Breast epithelium (tissue), 4 donors: Measurements from ENCODE around the gene MGST2. TPM values are rescaled to one million over a fixed set of nuclear protein-coding genes. Genes with fewer than 3 reads are reported as not detected.
"Not testable (repeated sequence)": the region's sequence is repeated elsewhere in the genome, so short reads cannot be mapped to it uniquely, and the experiment has no call there.

Source experiments
- DNase-seq, 2 donors: peaks; one replicate each; pipeline ENCODE4 v3.0.0-alpha.2; 2019; ENCODE audit warnings: low spot score in 2 of 2
- H3K27ac ChIP-seq, 2 donors: fragments of 200-600 bp; sonication (generic) in 1 of 2; one replicate each; pipeline ENCODE4 v1.5.1; 2016 to 2019; ENCODE audit warnings: mild to moderate bottlenecking in 1 of 2
- H3K27me3 ChIP-seq, 2 donors: fragments of 200-600 bp; sonication (generic) in 1 of 2; one replicate each; pipeline versions ENCODE4 v1.5.1 to v1.6.0; 2017 to 2019; ENCODE audit warnings: control low read depth in 1 of 2, mild to moderate bottlenecking in 1 of 2
- H3K36me3 ChIP-seq: fragments of 200-600 bp; one replicate; pipeline ENCODE4 v1.5.1; 2019
- H3K4me1 ChIP-seq, 2 donors: fragments of 200-600 bp; sonication (generic); one replicate each; pipeline ENCODE4 v1.5.1; 2016 to 2019; ENCODE audit warnings: control low read depth in 1 of 2
- H3K4me3 ChIP-seq, 3 donors: fragments of 200-600 bp; sonication (generic); 1 replicate in 2 of 3; 2 replicates in 1 of 3; pipeline ENCODE4 v1.5.1; 2016 to 2019; ENCODE audit warnings: mild to moderate bottlenecking in 3 of 3, moderate library complexity in 2 of 3
- H3K9me3 ChIP-seq, 2 donors: fragments of 200-600 bp; sonication (generic) in 1 of 2; one replicate each; pipeline ENCODE4 v1.5.1; 2016 to 2019; ENCODE audit warnings: control low read depth in 1 of 2
- POLR2A ChIP-seq: fragments of 450-650 bp; IDR thresholded peaks from one replicate; pipeline ENCODE4 v1.6.1; 2016; ENCODE audit warnings: antibody characterized with exemption, mild to moderate bottlenecking, moderate library complexity
- POLR2AphosphoS5 ChIP-seq, 3 donors: sonication (generic); formaldehyde crosslinking; IDR thresholded peaks; one replicate each; pipeline ENCODE4 v1.6.1; 2017; ENCODE audit warnings: antibody characterized with exemption in 3 of 3
- intact Hi-C: fragments of 100-400 bp; cut with DNase I; formaldehyde crosslinking; loops from one replicate; pipeline ENCODE4 v1.15.1; 2023; ENCODE audit warnings: low total_unique reads
- total RNA-seq, 3 donors: library from RNA; depleted of rRNA; stranded (reverse); fragments of >200 nt; gene quantifications; one replicate each; pipeline ENCODE4 v1.1.0, GENCODE V29; 2016
- TF ChIP-seq, protein P1 (sequence below), 3 donors: fragments of 450-650 bp; IDR thresholded peaks; one replicate each; pipeline ENCODE4 v1.5.1; 2016 to 2017; ENCODE audit warnings: antibody characterized with exemption in 3 of 3, mild to moderate bottlenecking in 3 of 3, moderate library complexity in 3 of 3

Gene MGST2
- total RNA-seq, 3 donors from 2014 or later = 29.1 to 58.7 (median 50.5) TPM

DNA sequence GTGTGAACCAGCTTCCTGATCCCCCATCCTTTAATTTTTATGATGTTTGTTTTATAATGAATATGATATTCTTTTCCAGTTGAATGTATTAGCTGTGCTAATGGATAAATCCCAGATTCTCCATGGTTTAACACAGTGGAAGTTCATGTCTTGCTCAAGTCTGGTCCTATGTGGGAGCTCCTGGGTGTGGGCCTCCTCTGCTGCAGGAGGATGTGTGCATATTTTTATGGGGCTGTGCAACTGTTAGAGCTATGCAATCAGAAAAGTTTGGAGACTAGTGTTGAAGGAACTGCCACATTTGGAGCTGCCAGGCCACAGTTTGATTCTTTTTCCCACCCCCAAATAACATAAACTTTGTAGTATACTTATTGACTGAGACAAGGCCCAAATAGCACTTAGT, 24.8 kb downstream of the MGST2 start:
- Histone ChIP-seq H3K36me3 (no peaks in the 10 kb centered on the region), H3K27ac (no peak overlapping the region), H3K9me3 (no peaks in the 10 kb centered on the region), H3K4me1 (no peaks in the 10 kb centered on the region), H3K4me3 (no peak overlapping the region), H3K27me3 (no peaks in the 10 kb centered on the region)
- TF ChIP-seq POLR2A (no peak), POLR2AphosphoS5 (IDR thresholded peaks at IDR 0.05) (no peak)
- TF ChIP-seq, protein P1, sequence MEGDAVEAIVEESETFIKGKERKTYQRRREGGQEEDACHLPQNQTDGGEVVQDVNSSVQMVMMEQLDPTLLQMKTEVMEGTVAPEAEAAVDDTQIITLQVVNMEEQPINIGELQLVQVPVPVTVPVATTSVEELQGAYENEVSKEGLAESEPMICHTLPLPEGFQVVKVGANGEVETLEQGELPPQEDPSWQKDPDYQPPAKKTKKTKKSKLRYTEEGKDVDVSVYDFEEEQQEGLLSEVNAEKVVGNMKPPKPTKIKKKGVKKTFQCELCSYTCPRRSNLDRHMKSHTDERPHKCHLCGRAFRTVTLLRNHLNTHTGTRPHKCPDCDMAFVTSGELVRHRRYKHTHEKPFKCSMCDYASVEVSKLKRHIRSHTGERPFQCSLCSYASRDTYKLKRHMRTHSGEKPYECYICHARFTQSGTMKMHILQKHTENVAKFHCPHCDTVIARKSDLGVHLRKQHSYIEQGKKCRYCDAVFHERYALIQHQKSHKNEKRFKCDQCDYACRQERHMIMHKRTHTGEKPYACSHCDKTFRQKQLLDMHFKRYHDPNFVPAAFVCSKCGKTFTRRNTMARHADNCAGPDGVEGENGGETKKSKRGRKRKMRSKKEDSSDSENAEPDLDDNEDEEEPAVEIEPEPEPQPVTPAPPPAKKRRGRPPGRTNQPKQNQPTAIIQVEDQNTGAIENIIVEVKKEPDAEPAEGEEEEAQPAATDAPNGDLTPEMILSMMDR (IDR thresholded peaks at IDR 0.05) = no peak
- DNase-seq = no peak
- intact Hi-C loops = no loop called here

GRCh38 chr4:139692309-139693012, 26.8 kb downstream of the MGST2 start:
- TF ChIP-seq, protein P1 (IDR thresholded peaks at IDR 0.05) = no peak
- TF ChIP-seq POLR2A = no peak
- TF ChIP-seq POLR2AphosphoS5 (IDR thresholded peaks at IDR 0.05) = no peak
- peaks cover 7 to 13% of the 10 kb centered on the region in 2 donors for H3K9me3 ChIP-seq
- H3K27me3 ChIP-seq = no peaks in the 10 kb centered on the region
- H3K36me3 ChIP-seq = no peaks in the 10 kb centered on the region
- no peak overlapping the region for H3K4me3 ChIP-seq
- H3K27ac ChIP-seq = no peak overlapping the region
- DNase-seq = no peak
- intact Hi-C loops = no loop called here
- no peaks in the 10 kb centered on the region for H3K4me1 ChIP-seq

GRCh38 chr4:139694522-139695107, 29.0 kb downstream of the MGST2 start:
- Histone ChIP-seq H3K27me3 (no peaks in the 10 kb centered on the region), H3K27ac (no peak overlapping the region), H3K9me3 (peaks cover 7 to 14% of the 10 kb centered on the region in 2 donors), H3K4me3 (no peak overlapping the region), H3K36me3 (no peaks in the 10 kb centered on the region), H3K4me1 (no peaks in the 10 kb centered on the region)
- no peak for TF ChIP-seq POLR2A
- TF ChIP-seq, protein P1 (IDR thresholded peaks at IDR 0.05) = no peak
- intact Hi-C loops = no loop called here
- DNase-seq = no peak

- no peak overlapping the region for H3K27ac ChIP-seq
- TF ChIP-seq, protein P1 (IDR thresholded peaks at IDR 0.05) = no peak
- TF ChIP-seq POLR2A (no peak), POLR2AphosphoS5 (IDR thresholded peaks at IDR 0.05) (no peak)
- H3K27me3 ChIP-seq = no peaks in the 10 kb centered on the region
- H3K36me3 ChIP-seq = no peaks in the 10 kb centered on the region
- H3K4me3 ChIP-seq = no peak overlapping the region
- DNase-seq = no peak
- peaks cover 7 to 14% of the 10 kb centered on the region in 2 donors for H3K9me3 ChIP-seq
- intact Hi-C loops = no loop called here
- no peaks in the 10 kb centered on the region for H3K4me1 ChIP-seq
These were observed 30.9 kb downstream of the MGST2 start for GRCh38 chr4:139696491-139696890.

GRCh38 chr4:139698167-139698925, 32.7 kb downstream of the MGST2 start:
- DNase-seq, H3K4me1 ChIP-seq, H3K36me3 ChIP-seq, H3K4me3 ChIP-seq, H3K27ac ChIP-seq, H3K27me3 ChIP-seq, intact Hi-C loops: not testable (repeated sequence)
- peaks cover 7 to 14% of the 10 kb centered on the region in 2 donors for H3K9me3 ChIP-seq
